Liver (tissue), 3 donors: Measurements from ENCODE around the gene TNXB.

ENCODE experiments used
- FOXA1 ChIP-seq: IDR thresholded peaks from 2 replicates; pipeline ENCODE4 v1.6.1; 2016; ENCODE audit warnings: antibody characterized with exemption
- GABPA ChIP-seq, 2 donors: IDR thresholded peaks in 1 of 2; conservative IDR thresholded peaks in 1 of 2; 2 replicates each; pipeline ENCODE4 v1.6.1; 2016; ENCODE audit warnings: antibody characterized with exemption in 2 of 2, mild to moderate bottlenecking in 1 of 2, moderate library complexity in 1 of 2
- RAD21 ChIP-seq, 2 donors: IDR thresholded peaks; 2 replicates each; pipeline ENCODE4 v1.6.1; 2016; ENCODE audit warnings: antibody characterized with exemption in 2 of 2, mild to moderate bottlenecking in 2 of 2
- RXRA ChIP-seq, 2 donors: IDR thresholded peaks; 2 replicates each; pipeline ENCODE4 v1.6.1; 2017 to 2018; ENCODE audit warnings: antibody characterized with exemption in 2 of 2, mild to moderate bottlenecking in 1 of 2
- SP1 ChIP-seq: IDR thresholded peaks from 2 replicates; pipeline ENCODE4 v1.6.1; 2018; ENCODE audit warnings: antibody characterized with exemption, mild to moderate bottlenecking
- YY1 ChIP-seq: IDR thresholded peaks from 2 replicates; pipeline ENCODE4 v1.6.1; 2016; ENCODE audit warnings: antibody characterized with exemption, mild to moderate bottlenecking
- TF ChIP-seq, protein P1 (sequence below): fragments of 150-350 bp; IDR thresholded peaks from 2 replicates; pipeline ENCODE4 v1.5.1; 2017; ENCODE audit warnings: improper control_type of control experiment, low read depth, low read length; ENCODE audit not compliant: missing input control
- TF ChIP-seq, protein P2 (sequence below): IDR thresholded peaks from 2 replicates; pipeline ENCODE4 v1.6.1; 2016; ENCODE audit warnings: antibody characterized with exemption, mild to moderate bottlenecking
- donor health status: healthy.
- donor health status: healthy.

DNA sequence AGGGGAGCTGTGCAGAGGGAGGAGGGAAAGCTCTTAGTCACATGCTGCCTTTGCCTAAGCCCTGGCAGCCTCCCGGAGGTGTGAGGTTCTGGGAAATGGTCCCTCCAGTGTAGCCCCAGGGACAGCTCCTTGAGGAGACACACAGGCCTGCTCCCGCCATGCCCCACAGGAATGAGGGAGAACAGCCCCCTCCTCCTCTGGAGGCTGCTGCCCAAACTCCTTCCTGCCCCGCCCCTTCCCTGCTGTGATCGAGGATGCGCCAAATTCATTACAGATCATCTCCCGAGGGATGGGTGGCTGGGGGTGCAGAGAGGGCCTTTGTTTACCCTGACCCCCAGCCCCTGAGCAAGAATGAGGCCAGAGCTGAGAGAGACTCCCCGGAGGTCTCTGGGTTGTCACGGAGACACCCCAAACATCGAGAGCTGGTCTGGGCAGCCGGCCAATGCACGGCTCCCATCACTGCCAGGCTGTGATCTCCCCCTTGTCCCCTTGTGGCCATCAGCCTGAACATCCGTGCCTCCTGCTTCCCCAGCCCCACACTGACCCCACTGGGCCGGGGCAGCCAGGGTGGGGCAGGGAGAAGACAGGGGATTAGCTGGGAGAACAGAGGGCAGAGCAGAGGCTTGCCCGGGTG lies 62.6 kb downstream of the TNXB start:
- TF ChIP-seq, protein P1, sequence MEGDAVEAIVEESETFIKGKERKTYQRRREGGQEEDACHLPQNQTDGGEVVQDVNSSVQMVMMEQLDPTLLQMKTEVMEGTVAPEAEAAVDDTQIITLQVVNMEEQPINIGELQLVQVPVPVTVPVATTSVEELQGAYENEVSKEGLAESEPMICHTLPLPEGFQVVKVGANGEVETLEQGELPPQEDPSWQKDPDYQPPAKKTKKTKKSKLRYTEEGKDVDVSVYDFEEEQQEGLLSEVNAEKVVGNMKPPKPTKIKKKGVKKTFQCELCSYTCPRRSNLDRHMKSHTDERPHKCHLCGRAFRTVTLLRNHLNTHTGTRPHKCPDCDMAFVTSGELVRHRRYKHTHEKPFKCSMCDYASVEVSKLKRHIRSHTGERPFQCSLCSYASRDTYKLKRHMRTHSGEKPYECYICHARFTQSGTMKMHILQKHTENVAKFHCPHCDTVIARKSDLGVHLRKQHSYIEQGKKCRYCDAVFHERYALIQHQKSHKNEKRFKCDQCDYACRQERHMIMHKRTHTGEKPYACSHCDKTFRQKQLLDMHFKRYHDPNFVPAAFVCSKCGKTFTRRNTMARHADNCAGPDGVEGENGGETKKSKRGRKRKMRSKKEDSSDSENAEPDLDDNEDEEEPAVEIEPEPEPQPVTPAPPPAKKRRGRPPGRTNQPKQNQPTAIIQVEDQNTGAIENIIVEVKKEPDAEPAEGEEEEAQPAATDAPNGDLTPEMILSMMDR: no peak
- TF ChIP-seq, protein P2, sequence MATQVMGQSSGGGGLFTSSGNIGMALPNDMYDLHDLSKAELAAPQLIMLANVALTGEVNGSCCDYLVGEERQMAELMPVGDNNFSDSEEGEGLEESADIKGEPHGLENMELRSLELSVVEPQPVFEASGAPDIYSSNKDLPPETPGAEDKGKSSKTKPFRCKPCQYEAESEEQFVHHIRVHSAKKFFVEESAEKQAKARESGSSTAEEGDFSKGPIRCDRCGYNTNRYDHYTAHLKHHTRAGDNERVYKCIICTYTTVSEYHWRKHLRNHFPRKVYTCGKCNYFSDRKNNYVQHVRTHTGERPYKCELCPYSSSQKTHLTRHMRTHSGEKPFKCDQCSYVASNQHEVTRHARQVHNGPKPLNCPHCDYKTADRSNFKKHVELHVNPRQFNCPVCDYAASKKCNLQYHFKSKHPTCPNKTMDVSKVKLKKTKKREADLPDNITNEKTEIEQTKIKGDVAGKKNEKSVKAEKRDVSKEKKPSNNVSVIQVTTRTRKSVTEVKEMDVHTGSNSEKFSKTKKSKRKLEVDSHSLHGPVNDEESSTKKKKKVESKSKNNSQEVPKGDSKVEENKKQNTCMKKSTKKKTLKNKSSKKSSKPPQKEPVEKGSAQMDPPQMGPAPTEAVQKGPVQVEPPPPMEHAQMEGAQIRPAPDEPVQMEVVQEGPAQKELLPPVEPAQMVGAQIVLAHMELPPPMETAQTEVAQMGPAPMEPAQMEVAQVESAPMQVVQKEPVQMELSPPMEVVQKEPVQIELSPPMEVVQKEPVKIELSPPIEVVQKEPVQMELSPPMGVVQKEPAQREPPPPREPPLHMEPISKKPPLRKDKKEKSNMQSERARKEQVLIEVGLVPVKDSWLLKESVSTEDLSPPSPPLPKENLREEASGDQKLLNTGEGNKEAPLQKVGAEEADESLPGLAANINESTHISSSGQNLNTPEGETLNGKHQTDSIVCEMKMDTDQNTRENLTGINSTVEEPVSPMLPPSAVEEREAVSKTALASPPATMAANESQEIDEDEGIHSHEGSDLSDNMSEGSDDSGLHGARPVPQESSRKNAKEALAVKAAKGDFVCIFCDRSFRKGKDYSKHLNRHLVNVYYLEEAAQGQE: no peak
- TF ChIP-seq RAD21 (IDR thresholded peaks at IDR 0.05): no peak
- no peak for TF ChIP-seq GABPA (IDR thresholded peaks at IDR 0.05 in 1 of 2, conservative IDR thresholded peaks at IDR 0.05 in 1 of 2)
- no peak for TF ChIP-seq YY1
- TF ChIP-seq FOXA1: no peak
- no peak for TF ChIP-seq SP1
- no peak for TF ChIP-seq RXRA (IDR thresholded peaks at IDR 0.05)
